Measurements from ENCODE around the gene ROBO1. TPM values are rescaled to one million over a fixed set of nuclear protein-coding genes. Genes with fewer than 3 reads are reported as not detected.

The ROBO1 gene
- total RNA-seq, 1 donor from 2014 or later, result 169 TPM

DNA sequence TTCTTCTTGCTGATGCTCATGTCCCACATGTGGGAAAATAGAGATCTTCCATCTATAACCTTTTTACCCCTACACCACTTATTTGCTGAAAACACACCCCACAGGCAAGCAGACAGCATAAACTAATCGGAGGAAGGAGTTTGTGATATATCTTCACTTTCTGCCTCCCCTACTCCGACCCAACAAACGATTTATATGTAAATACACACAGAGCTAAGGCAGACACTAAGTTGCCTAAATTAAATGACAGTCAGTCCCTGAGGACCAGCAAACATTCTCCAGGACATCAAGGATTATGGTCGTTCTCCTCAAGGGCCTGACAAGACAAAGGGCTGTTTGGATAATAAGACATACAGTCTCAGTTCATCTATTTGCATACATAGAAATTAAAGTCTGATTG is 552.5 kb downstream of the ROBO1 start:
- TF ChIP-seq EZH2phosphoT487 (IDR thresholded peaks at IDR 0.05) (no peak), EZH2 (IDR thresholded peaks at IDR 0.05) (no peak)
- TF ChIP-seq, protein P1, sequence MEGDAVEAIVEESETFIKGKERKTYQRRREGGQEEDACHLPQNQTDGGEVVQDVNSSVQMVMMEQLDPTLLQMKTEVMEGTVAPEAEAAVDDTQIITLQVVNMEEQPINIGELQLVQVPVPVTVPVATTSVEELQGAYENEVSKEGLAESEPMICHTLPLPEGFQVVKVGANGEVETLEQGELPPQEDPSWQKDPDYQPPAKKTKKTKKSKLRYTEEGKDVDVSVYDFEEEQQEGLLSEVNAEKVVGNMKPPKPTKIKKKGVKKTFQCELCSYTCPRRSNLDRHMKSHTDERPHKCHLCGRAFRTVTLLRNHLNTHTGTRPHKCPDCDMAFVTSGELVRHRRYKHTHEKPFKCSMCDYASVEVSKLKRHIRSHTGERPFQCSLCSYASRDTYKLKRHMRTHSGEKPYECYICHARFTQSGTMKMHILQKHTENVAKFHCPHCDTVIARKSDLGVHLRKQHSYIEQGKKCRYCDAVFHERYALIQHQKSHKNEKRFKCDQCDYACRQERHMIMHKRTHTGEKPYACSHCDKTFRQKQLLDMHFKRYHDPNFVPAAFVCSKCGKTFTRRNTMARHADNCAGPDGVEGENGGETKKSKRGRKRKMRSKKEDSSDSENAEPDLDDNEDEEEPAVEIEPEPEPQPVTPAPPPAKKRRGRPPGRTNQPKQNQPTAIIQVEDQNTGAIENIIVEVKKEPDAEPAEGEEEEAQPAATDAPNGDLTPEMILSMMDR (IDR thresholded peaks at IDR 0.05), result no peak
- no peak for DNase-seq (ENCODE audit: low spot score)
- Mint-ChIP-seq H3K27ac (no peak overlapping the region), H3K27me3 (ENCODE audit: insufficient read depth, low read depth) (no peaks in the 10 kb centered on the region), H3K4me3 (no peak overlapping the region), H3K4me1 (peaks cover 9% of the 10 kb centered on the region), H3K9me3 (no peaks in the 10 kb centered on the region), H3K36me3 (no peaks in the 10 kb centered on the region)
- Histone ChIP-seq H3K27me3 (no peaks in the 10 kb centered on the region), H3K9ac (no peak overlapping the region), H3K4me3 (no peak overlapping the region), H3K4me1 (peaks cover 8% of the 10 kb centered on the region), H3K79me2 (ENCODE audit: low read depth) (no peaks in the 10 kb centered on the region), H3F3A (ENCODE audit: low read depth) (peaks cover 4% of the 10 kb centered on the region), H4K20me1 (ENCODE audit: low read depth) (no peaks in the 10 kb centered on the region), H2AFZ (replicated peaks) (peak overlapping the region; percentile 44), H3K36me3 (no peaks in the 10 kb centered on the region), H3K9me3 (ENCODE audit: low read depth) (no peaks in the 10 kb centered on the region), H3K27ac (no peak overlapping the region), H3K4me2 (no peak overlapping the region)

DNA sequence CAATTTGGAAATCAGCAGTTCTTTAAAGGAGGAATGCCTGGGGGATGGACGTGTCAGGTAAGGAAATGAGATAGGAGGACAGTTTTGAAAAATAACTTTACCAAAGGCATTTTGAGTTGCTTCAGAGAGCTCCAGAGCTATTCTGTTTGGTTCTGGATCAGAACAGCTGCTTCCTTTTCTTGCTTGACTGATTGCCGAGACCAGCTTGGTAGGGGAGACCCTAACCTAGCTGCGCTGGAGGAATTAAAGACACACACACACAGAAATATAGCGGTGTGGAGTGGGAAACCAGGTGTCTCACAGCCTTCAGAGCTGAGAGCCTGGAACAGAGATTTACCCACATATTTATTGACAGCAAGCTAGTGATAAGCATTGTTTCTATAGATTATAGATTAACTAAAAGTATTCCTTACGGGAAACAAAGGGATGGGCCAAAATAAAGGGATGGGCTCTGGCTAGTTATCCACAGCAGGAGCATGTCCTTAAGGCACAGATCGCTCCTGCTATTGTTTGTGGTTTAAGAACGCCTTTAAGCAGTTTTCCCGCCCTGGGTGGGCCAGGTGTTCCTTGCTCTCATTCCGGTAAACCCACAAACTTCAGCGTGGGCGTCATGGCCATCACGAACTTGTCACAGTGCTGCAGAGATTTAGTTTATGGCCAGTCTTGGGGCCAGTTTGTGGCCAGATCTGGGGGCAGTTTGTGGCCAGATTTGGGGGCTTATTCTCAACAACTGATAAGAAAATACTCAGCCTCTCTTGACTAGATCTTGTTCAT is 556.0 kb downstream of the ROBO1 start:
- no peak overlapping the region for H3K4me3 Mint-ChIP-seq
- TF ChIP-seq EZH2phosphoT487 (IDR thresholded peaks at IDR 0.05) (no peak), EZH2 (IDR thresholded peaks at IDR 0.05) (no peak)
- TF ChIP-seq, protein P1 (IDR thresholded peaks at IDR 0.05), result no peak

DNA sequence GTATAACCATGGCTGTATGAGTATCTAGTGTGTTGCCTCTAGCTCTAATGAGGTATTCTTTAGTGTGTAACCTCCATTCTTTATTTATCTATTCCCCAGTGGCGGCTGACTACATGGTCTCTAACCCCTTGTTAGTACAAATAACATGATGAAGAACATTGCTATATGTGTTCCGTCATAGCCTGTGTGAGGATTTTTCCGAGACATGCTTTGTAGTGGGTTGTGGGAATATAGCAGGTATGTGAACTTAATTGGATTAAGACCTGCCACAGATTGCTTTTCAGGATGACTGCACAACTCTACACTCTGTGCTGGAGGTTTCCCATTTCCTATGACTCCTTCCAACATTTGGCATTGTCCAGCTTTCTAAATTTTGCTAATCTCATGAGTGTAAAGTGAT is 563.4 kb downstream of the ROBO1 start:
- Histone ChIP-seq H2AFZ (replicated peaks) (no peak overlapping the region), H3K4me3 (no peak overlapping the region), H3K4me2 (no peak overlapping the region), H3K27me3 (no peaks in the 10 kb centered on the region), H3K79me2 (ENCODE audit: low read depth) (no peaks in the 10 kb centered on the region), H3K9ac (no peak overlapping the region), H4K20me1 (ENCODE audit: low read depth) (no peaks in the 10 kb centered on the region), H3K4me1 (peaks cover 44% of the 10 kb centered on the region), H3K27ac (no peak overlapping the region), H3F3A (ENCODE audit: low read depth) (peaks cover 3% of the 10 kb centered on the region), H3K36me3 (no peaks in the 10 kb centered on the region), H3K9me3 (ENCODE audit: low read depth) (no peaks in the 10 kb centered on the region)
- Mint-ChIP-seq H3K36me3 (no peaks in the 10 kb centered on the region), H3K27ac (peak overlapping the region; percentile 84), H3K4me1 (peaks cover 27% of the 10 kb centered on the region), H3K9me3 (no peaks in the 10 kb centered on the region), H3K27me3 (ENCODE audit: insufficient read depth, low read depth) (peaks cover 3% of the 10 kb centered on the region), H3K4me3 (no peak overlapping the region)
- DNase-seq (ENCODE audit: low spot score), result peak; percentile 44
- TF ChIP-seq EZH2phosphoT487 (IDR thresholded peaks at IDR 0.05), result no peak
- no peak for TF ChIP-seq EZH2 (IDR thresholded peaks at IDR 0.05)
- TF ChIP-seq, protein P1 (IDR thresholded peaks at IDR 0.05), result no peak

More for the DNA sequence above, 556.0 kb downstream of the ROBO1 start:
- Histone ChIP-seq H3K9me3 (ENCODE audit: low read depth) (no peaks in the 10 kb centered on the region), H3K36me3 (no peaks in the 10 kb centered on the region), H3K27ac (peak overlapping the region; percentile 58), H3K4me3 (no peak overlapping the region), H3F3A (ENCODE audit: low read depth) (peaks cover 4% of the 10 kb centered on the region), H3K4me2 (peak overlapping the region; percentile 21), H4K20me1 (ENCODE audit: low read depth) (no peaks in the 10 kb centered on the region), H2AFZ (replicated peaks) (peak overlapping the region; percentile 37), H3K27me3 (no peaks in the 10 kb centered on the region), H3K4me1 (peaks cover 8% of the 10 kb centered on the region), H3K9ac (no peak overlapping the region), H3K79me2 (ENCODE audit: low read depth) (no peaks in the 10 kb centered on the region)
- no peak overlapping the region for H3K27ac Mint-ChIP-seq
- H3K4me1 Mint-ChIP-seq, result peaks cover 9% of the 10 kb centered on the region
- no peaks in the 10 kb centered on the region for H3K27me3 Mint-ChIP-seq (ENCODE audit: insufficient read depth, low read depth)
- H3K9me3 Mint-ChIP-seq, result peaks cover 4% of the 10 kb centered on the region
- peak; percentile 41 for DNase-seq (ENCODE audit: low spot score)
- peaks cover 4% of the 10 kb centered on the region for H3K36me3 Mint-ChIP-seq
